Keratinocyte (primary cell): ENCODE measurements around the gene SUSD6. TPM values are rescaled to one million over a fixed set of nuclear protein-coding genes. Genes with fewer than 3 reads are reported as not detected.
"Not testable (repeated sequence)": the region's sequence is repeated elsewhere in the genome, so short reads cannot be mapped to it uniquely, and the experiment has no call there.

ENCODE experiments used
- DNase-seq: peaks from one replicate; pipeline ENCODE4 v3.0.0-alpha.2; 2011; ENCODE audit warnings: low read depth, missing footprints, low spot score
- FAIRE-seq: peaks from 2 replicates; lab custom pipeline; 2011; peaks lifted over from hg19 to GRCh38; lab: Jason Lieb, UNC
- H2AFZ ChIP-seq: 2 replicates; pipeline ENCODE4 v1.6.0; 2012; ENCODE audit warnings: low read length, control low read depth, inconsistent platforms; ENCODE audit not compliant: control insufficient read depth
- H3K27ac ChIP-seq: 2 replicates; pipeline ENCODE4 v1.5.1; 2011; ENCODE audit warnings: low read length; ENCODE audit not compliant: control insufficient read depth, insufficient read depth
- H3K27me3 ChIP-seq: 3 replicates; pipeline ENCODE4 v1.6.0; 2011; ENCODE audit warnings: low read length; ENCODE audit not compliant: control insufficient read depth, insufficient read depth; ENCODE audit errors: extremely low read depth
- H3K36me3 ChIP-seq, 2 experiments: 2 replicates in 1 of 2; 3 replicates in 1 of 2; pipeline ENCODE4 v1.5.1; 2011; ENCODE audit warnings: low read length in 2 of 2, mild to moderate bottlenecking in 1 of 2; ENCODE audit not compliant: control insufficient read depth in 2 of 2, insufficient read depth in 2 of 2; ENCODE audit errors: extremely low read depth in 1 of 2
- H3K4me1 ChIP-seq: 3 replicates; pipeline ENCODE4 v1.5.1; 2011; ENCODE audit warnings: low read length; ENCODE audit not compliant: control insufficient read depth, insufficient read depth; ENCODE audit errors: extremely low read depth
- H3K4me2 ChIP-seq: 3 replicates; pipeline ENCODE4 v1.6.0; 2011; ENCODE audit warnings: low read depth, low read length; ENCODE audit not compliant: control insufficient read depth, insufficient read depth; ENCODE audit errors: extremely low read depth
- H3K4me3 ChIP-seq, 3 experiments: fragments of 200-600 bp in 1 of 3; sonication (generic) in 1 of 3; 2 replicates in 2 of 3; 3 replicates in 1 of 3; pipeline ENCODE4 v1.5.1; 2011 to 2016; ENCODE audit warnings: low read length in 3 of 3, mild to moderate bottlenecking in 3 of 3, control low read depth in 2 of 3, inconsistent platforms in 1 of 3, low read depth in 1 of 3, mixed read lengths in 1 of 3, mixed run types in 1 of 3, moderate library complexity in 1 of 3; ENCODE audit not compliant: control insufficient read depth in 2 of 3, insufficient read depth in 2 of 3; ENCODE audit errors: extremely low read depth in 1 of 3
- H3K79me2 ChIP-seq: 2 replicates; pipeline ENCODE4 v1.6.0; 2012; ENCODE audit warnings: low read length; ENCODE audit not compliant: control insufficient read depth, insufficient read depth
- H3K9ac ChIP-seq: 3 replicates; pipeline ENCODE4 v1.6.0; 2011; ENCODE audit warnings: low read length; ENCODE audit not compliant: control insufficient read depth, insufficient read depth; ENCODE audit errors: extremely low read depth
- H3K9me1 ChIP-seq: 3 replicates; pipeline ENCODE4 v1.6.0; 2011; ENCODE audit warnings: low read length; ENCODE audit not compliant: control insufficient read depth, insufficient read depth; ENCODE audit errors: extremely low read depth
- H3K9me3 ChIP-seq: 2 replicates; pipeline ENCODE4 v1.5.1; 2012; ENCODE audit warnings: low read depth, low read length; ENCODE audit not compliant: control insufficient read depth
- H4K20me1 ChIP-seq: 3 replicates; pipeline ENCODE4 v1.6.0; 2011; ENCODE audit warnings: low read length; ENCODE audit not compliant: control insufficient read depth, insufficient read depth; ENCODE audit errors: extremely low read depth
- EZH2 ChIP-seq: IDR thresholded peaks from one replicate; pipeline ENCODE4 v1.6.1; 2012; ENCODE audit warnings: inconsistent platforms, mild to moderate bottlenecking, low read length, moderate library complexity
- dilution Hi-C: fragments of 300-500 bp; cut with MboI; formaldehyde crosslinking; loops from one replicate; pipeline ENCODE4 v1.7.0; 2020; ENCODE audit warnings: low sequenced_read_pairs; ENCODE audit not compliant: extremely low pct_ligation_motif_present
- polyA plus RNA-seq, 5 experiments: library from polyadenylated mRNA; depleted of rRNA in 3 of 5; stranded (reverse) in 3 of 5; stranded (forward) in 1 of 5; unstranded in 1 of 5; fragments of >200 nt; gene quantifications; 1 replicate in 1 of 5; 2 replicates in 3 of 5; 3 replicates in 1 of 5; pipeline versions ENCODE4 v1.2.1 to v1.2.3, GENCODE V29; 2011 to 2012; ENCODE audit warnings: missing spikeins in 2 of 5, low read depth in 1 of 5, low replicate concordance in 1 of 5
- TF ChIP-seq, protein P1 (sequence below), 3 experiments: IDR thresholded peaks in 1 of 3; conservative IDR thresholded peaks in 1 of 3; optimal IDR thresholded peaks in 1 of 3; 2 replicates in 2 of 3; 3 replicates in 1 of 3; pipeline versions ENCODE3 to v1.5.1; 2011; ENCODE audit warnings: low read length in 3 of 3, mild to moderate bottlenecking in 3 of 3, moderate library complexity in 2 of 3, control low read depth in 1 of 3, inconsistent platforms in 1 of 3; ENCODE audit not compliant: insufficient read depth in 2 of 3; ENCODE audit errors: extremely low read depth in 1 of 3

Gene SUSD6
- polyA plus RNA-seq, 1 donor (not counting 4 experiments of a cell fraction or from before 2014, with no cell fraction given): 10.5 TPM

DNA sequence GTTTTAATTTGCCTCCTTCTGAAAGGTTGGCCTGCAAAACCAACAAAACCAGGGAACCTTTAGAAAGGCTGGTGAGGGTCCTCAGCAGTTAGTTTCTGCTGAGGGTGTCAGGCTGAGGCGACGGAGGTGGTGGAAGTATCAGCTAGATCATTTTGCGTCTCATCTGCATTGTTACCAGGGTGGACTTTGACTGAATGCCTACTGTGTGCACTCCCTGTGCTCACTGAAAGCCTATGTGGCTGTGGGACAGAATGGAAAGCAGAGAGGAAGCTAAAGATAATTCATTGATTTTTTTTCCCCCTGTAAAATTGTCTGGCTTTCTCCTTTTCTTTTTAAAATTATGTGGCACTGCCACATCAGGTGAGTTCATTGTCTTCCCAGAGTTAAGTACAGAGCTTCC, 87.2 kb downstream of the SUSD6 start:
- dilution Hi-C loops: no loop called here
- FAIRE-seq: no peak
- no peak overlapping the region for H2AFZ ChIP-seq
- no peaks in the 10 kb centered on the region for H3K9me3 ChIP-seq
- H3K27me3 ChIP-seq: no peaks in the 10 kb centered on the region
- no peak for TF ChIP-seq EZH2
- TF ChIP-seq, protein P1, sequence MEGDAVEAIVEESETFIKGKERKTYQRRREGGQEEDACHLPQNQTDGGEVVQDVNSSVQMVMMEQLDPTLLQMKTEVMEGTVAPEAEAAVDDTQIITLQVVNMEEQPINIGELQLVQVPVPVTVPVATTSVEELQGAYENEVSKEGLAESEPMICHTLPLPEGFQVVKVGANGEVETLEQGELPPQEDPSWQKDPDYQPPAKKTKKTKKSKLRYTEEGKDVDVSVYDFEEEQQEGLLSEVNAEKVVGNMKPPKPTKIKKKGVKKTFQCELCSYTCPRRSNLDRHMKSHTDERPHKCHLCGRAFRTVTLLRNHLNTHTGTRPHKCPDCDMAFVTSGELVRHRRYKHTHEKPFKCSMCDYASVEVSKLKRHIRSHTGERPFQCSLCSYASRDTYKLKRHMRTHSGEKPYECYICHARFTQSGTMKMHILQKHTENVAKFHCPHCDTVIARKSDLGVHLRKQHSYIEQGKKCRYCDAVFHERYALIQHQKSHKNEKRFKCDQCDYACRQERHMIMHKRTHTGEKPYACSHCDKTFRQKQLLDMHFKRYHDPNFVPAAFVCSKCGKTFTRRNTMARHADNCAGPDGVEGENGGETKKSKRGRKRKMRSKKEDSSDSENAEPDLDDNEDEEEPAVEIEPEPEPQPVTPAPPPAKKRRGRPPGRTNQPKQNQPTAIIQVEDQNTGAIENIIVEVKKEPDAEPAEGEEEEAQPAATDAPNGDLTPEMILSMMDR (optimal IDR thresholded peaks at IDR 0.05 in 1 of 3, IDR thresholded peaks at IDR 0.05 in 1 of 3, conservative IDR thresholded peaks at IDR 0.05 in 1 of 3; ENCODE audit: extremely low read depth in 1 of 3, insufficient read depth in 2 of 3, low read length in 3 of 3): no peak
- peaks cover 24% of the 10 kb centered on the region for H3K79me2 ChIP-seq
- no peak overlapping the region for H3K27ac ChIP-seq
- peaks cover 2% of the 10 kb centered on the region for H3K9me1 ChIP-seq
- peaks cover 30% of the 10 kb centered on the region for H3K4me1 ChIP-seq
- no peak for DNase-seq
- H4K20me1 ChIP-seq: no peaks in the 10 kb centered on the region
- no peak overlapping the region for H3K4me2 ChIP-seq
- H3K9ac ChIP-seq: no peak overlapping the region
- H3K36me3 ChIP-seq: peaks cover 0 to 2% of the 10 kb centered on the region in 2 experiments
- H3K4me3 ChIP-seq: no peak overlapping the region

- H4K20me1 ChIP-seq: not testable (repeated sequence)
Measured at GRCh38 chr14:69699243-69699642, 87.8 kb downstream of the SUSD6 start.

DNA sequence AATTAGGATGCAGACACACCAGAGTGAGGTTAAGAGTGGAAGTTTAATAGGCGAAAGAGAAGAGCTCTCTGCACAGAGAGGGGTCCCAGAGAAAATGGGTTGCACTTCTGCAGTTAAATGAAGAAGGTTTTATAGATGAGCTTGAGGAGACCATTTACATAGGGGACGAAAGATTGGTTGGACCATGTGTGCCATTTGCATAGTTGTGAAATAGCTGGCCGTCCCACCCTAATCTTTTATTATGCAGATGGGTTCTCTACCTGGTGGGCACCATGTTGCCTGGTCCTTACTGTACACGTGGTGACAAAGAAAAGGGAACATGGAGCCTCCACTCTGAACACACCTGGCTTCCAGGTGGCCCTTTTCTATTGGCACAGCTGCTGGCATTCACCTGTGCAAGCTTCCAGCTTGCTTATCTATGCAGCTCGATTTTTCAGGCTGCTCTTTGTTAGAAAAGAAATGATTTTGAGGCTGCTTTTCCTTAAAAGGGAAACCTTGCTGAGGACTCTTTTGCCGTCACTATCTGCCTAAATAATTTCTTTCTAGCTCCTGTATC, 88.4 kb downstream of the SUSD6 start:
- H3K9me3 ChIP-seq: no peaks in the 10 kb centered on the region
- dilution Hi-C loops: no loop called here
- H4K20me1 ChIP-seq: no peaks in the 10 kb centered on the region
- H3K9ac ChIP-seq: no peak overlapping the region
- no peak for TF ChIP-seq EZH2
- TF ChIP-seq, protein P1 (optimal IDR thresholded peaks at IDR 0.05 in 1 of 3, IDR thresholded peaks at IDR 0.05 in 1 of 3, conservative IDR thresholded peaks at IDR 0.05 in 1 of 3; ENCODE audit: extremely low read depth in 1 of 3, insufficient read depth in 2 of 3, low read length in 3 of 3): no peak
- FAIRE-seq (no peak), DNase-seq (no peak)
- peaks cover 18% of the 10 kb centered on the region for H3K79me2 ChIP-seq
- H3K27ac ChIP-seq: no peak overlapping the region
- no peak overlapping the region for H2AFZ ChIP-seq
- peaks cover 2% of the 10 kb centered on the region for H3K9me1 ChIP-seq
- peaks cover 18% of the 10 kb centered on the region for H3K4me1 ChIP-seq
- peaks cover 3 to 6% of the 10 kb centered on the region in 2 experiments for H3K36me3 ChIP-seq
- H3K4me3 ChIP-seq: no peak overlapping the region
- no peaks in the 10 kb centered on the region for H3K27me3 ChIP-seq
- H3K4me2 ChIP-seq: no peak overlapping the region

More at GRCh38 chr14:69699243-69699642, 87.8 kb downstream of the SUSD6 start:
- DNase-seq, H2AFZ ChIP-seq, FAIRE-seq, H3K4me3 ChIP-seq, H3K9ac ChIP-seq, H3K27ac ChIP-seq, H3K9me1 ChIP-seq, H3K9me3 ChIP-seq, H3K36me3 ChIP-seq, H3K27me3 ChIP-seq, dilution Hi-C loops, H3K4me2 ChIP-seq: not testable (repeated sequence)
- H3K4me1 ChIP-seq: peaks cover 24% of the 10 kb centered on the region
- peaks cover 20% of the 10 kb centered on the region for H3K79me2 ChIP-seq
